Liver (tissue), 3 donors: ENCODE data around the gene OR2AG2.

Source experiments
- ATF3 ChIP-seq: IDR thresholded peaks from 2 replicates; pipeline ENCODE4 v1.6.1; 2016; ENCODE audit warnings: antibody characterized with exemption
- CTCF ChIP-seq: fragments of 150-350 bp; IDR thresholded peaks from 2 replicates; pipeline ENCODE4 v1.5.1; 2017; ENCODE audit warnings: improper control_type of control experiment, low read depth, low read length; ENCODE audit not compliant: missing input control
- EGR1 ChIP-seq, 2 donors: IDR thresholded peaks; 2 replicates each; pipeline ENCODE4 v1.6.1; 2016 to 2018; ENCODE audit warnings: antibody characterized with exemption in 2 of 2, low read depth in 2 of 2
- FOXA1 ChIP-seq: IDR thresholded peaks from 2 replicates; pipeline ENCODE4 v1.6.1; 2016; ENCODE audit warnings: antibody characterized with exemption
- GABPA ChIP-seq, 2 donors: IDR thresholded peaks in 1 of 2; conservative IDR thresholded peaks in 1 of 2; 2 replicates each; pipeline ENCODE4 v1.6.1; 2016; ENCODE audit warnings: antibody characterized with exemption in 2 of 2, mild to moderate bottlenecking in 1 of 2, moderate library complexity in 1 of 2
- HNF4A ChIP-seq, 2 donors: conservative IDR thresholded peaks; 2 replicates each; pipeline ENCODE4 v1.6.1; 2016; ENCODE audit warnings: antibody characterized with exemption in 2 of 2, mild to moderate bottlenecking in 2 of 2
- JUND ChIP-seq, 2 donors: IDR thresholded peaks; 2 replicates each; pipeline ENCODE4 v1.6.1; 2016; ENCODE audit warnings: antibody characterized with exemption in 2 of 2
- MAX ChIP-seq: IDR thresholded peaks from 2 replicates; pipeline ENCODE4 v1.6.1; 2016; ENCODE audit warnings: antibody characterized with exemption
- RAD21 ChIP-seq, 2 donors: IDR thresholded peaks; 2 replicates each; pipeline ENCODE4 v1.6.1; 2016; ENCODE audit warnings: antibody characterized with exemption in 2 of 2, mild to moderate bottlenecking in 2 of 2
- REST ChIP-seq: IDR thresholded peaks from 2 replicates; pipeline ENCODE4 v1.6.1; 2016; ENCODE audit warnings: antibody characterized with exemption, mild to moderate bottlenecking
- SP1 ChIP-seq: IDR thresholded peaks from 2 replicates; pipeline ENCODE4 v1.6.1; 2018; ENCODE audit warnings: antibody characterized with exemption, mild to moderate bottlenecking
- TAF1 ChIP-seq: conservative IDR thresholded peaks from 2 replicates; pipeline ENCODE4 v1.6.1; 2016; ENCODE audit warnings: antibody characterized with exemption, mild to moderate bottlenecking
- YY1 ChIP-seq: IDR thresholded peaks from 2 replicates; pipeline ENCODE4 v1.6.1; 2016; ENCODE audit warnings: antibody characterized with exemption, mild to moderate bottlenecking
- ZBTB33 ChIP-seq: IDR thresholded peaks from 2 replicates; pipeline ENCODE4 v1.6.1; 2016; ENCODE audit warnings: antibody characterized with exemption
- donor health status: healthy.
- donor health status: healthy.

- no peak for TF ChIP-seq CTCF
- TF ChIP-seq EGR1 (IDR thresholded peaks at IDR 0.05; ENCODE audit: low read depth in 2 of 2): no peak
- no peak for TF ChIP-seq MAX
- no peak for TF ChIP-seq REST
- TF ChIP-seq ZBTB33: no peak
- no peak for TF ChIP-seq SP1
- no peak for TF ChIP-seq YY1
- no peak for TF ChIP-seq ATF3
- TF ChIP-seq FOXA1: no peak
- TF ChIP-seq TAF1: no peak
- no peak for TF ChIP-seq RAD21 (IDR thresholded peaks at IDR 0.05)
- no peak for TF ChIP-seq JUND (IDR thresholded peaks at IDR 0.05)
- no peak for TF ChIP-seq GABPA (IDR thresholded peaks at IDR 0.05 in 1 of 2, conservative IDR thresholded peaks at IDR 0.05 in 1 of 2)
- no peak for TF ChIP-seq HNF4A (conservative IDR thresholded peaks at IDR 0.05)
These were observed at the start of gene OR2AG2 for GRCh38 chr11:6771926-6772893.
